Peyer's patch (tissue), 4 donors: ENCODE results near the gene DAND5. TPM values are rescaled to one million over a fixed set of nuclear protein-coding genes. Genes with fewer than 3 reads are reported as not detected.

Experiments used
- DNase-seq, 3 donors: peaks; one replicate each; pipeline ENCODE4 v3.0.0-alpha.2; 2017 to 2019
- H3K27ac ChIP-seq, 4 donors: fragments of 200-600 bp; sonication (generic); one replicate each; pipeline ENCODE4 v1.5.1; 2016 to 2019
- H3K27me3 ChIP-seq, 2 donors: fragments of 200-600 bp; sonication (generic); one replicate each; pipeline ENCODE4 v1.5.1; 2019
- H3K36me3 ChIP-seq, 3 donors: fragments of 200-600 bp; sonication (generic); one replicate each; pipeline ENCODE4 v1.5.1; 2016 to 2019
- H3K4me1 ChIP-seq, 4 donors: fragments of 200-600 bp; sonication (generic); one replicate each; pipeline ENCODE4 v1.5.1; 2016 to 2019
- H3K4me3 ChIP-seq, 4 donors: fragments of 200-600 bp; sonication (generic); 1 replicate in 3 of 4; 2 replicates in 1 of 4; pipeline ENCODE4 v1.5.1; 2016 to 2019; ENCODE audit warnings: mild to moderate bottlenecking in 1 of 4
- H3K9me3 ChIP-seq, 4 donors: fragments of 200-600 bp; sonication (generic); one replicate each; pipeline ENCODE4 v1.5.1; 2016 to 2019; ENCODE audit warnings: mild to moderate bottlenecking in 1 of 4
- CTCF ChIP-seq, 6 experiments: fragments of 450-650 bp in 4 of 6; fragments of 200-600 bp in 2 of 6; sonication (generic) in 1 of 6; IDR thresholded peaks; one replicate each; pipeline ENCODE4 v1.5.1; 2017 to 2019; ENCODE audit warnings: antibody characterized with exemption in 6 of 6, mild to moderate bottlenecking in 3 of 6, moderate library complexity in 1 of 6
- POLR2A ChIP-seq, 2 donors: fragments of 450-650 bp; IDR thresholded peaks; one replicate each; pipeline ENCODE4 v1.5.1; 2017; ENCODE audit warnings: antibody characterized with exemption in 2 of 2, mild to moderate bottlenecking in 2 of 2, moderate library complexity in 2 of 2
- total RNA-seq, 4 donors: library from RNA; depleted of rRNA; stranded (reverse); fragments of >200 nt; gene quantifications; one replicate each; pipeline ENCODE4 v1.1.0, GENCODE V29; 2016

DAND5 gene
- total RNA-seq, 4 donors from 2014 or later = 2.1 TPM; not detected in 3

DNA sequence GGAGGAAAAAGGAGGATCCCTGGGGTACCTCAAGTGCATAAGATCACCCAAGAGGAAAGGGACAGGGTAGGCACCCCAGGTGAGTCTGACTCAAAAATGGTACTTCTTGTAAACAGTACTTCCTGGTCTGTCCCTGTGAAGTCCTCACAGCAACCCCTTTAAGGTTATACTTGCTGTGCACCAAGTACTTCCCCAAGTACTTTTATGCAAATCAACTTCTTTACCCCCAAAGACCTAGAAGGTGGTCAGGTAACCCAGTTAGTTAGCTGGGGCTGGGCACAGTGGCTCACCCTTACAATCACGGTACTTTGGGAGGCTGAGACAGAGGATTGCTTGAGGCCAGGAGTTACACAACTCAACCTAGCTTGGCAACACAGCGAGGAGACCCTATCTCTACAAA is 28.5 kb upstream of the DAND5 start:
- Histone ChIP-seq H3K36me3 (peaks cover 0 to 50% (median 0%) of the 10 kb centered on the region in 3 donors), H3K9me3 (no peaks in the 10 kb centered on the region), H3K27ac (peak overlapping the region in 2 of 4 donors; percentile 43 to 97), H3K4me3 (peak overlapping the region in 2 of 4 donors; percentile 80 to 81), H3K27me3 (no peaks in the 10 kb centered on the region), H3K4me1 (peaks cover 0 to 51% (median 20%) of the 10 kb centered on the region in 4 donors)
- no peak for DNase-seq
- TF ChIP-seq CTCF (IDR thresholded peaks at IDR 0.05) (no peak), POLR2A (IDR thresholded peaks at IDR 0.05) (no peak)

GRCh38 chr19:12943437-12944044 is 25.8 kb upstream of the DAND5 start:
- Histone ChIP-seq H3K27me3 (no peaks in the 10 kb centered on the region), H3K36me3 (peaks cover 0 to 60% (median 0%) of the 10 kb centered on the region in 3 donors), H3K27ac (peak overlapping the region in 1 of 4 donors; percentile 25), H3K9me3 (no peaks in the 10 kb centered on the region), H3K4me1 (peaks cover 0 to 57% (median 18%) of the 10 kb centered on the region in 4 donors), H3K4me3 (no peak overlapping the region)
- DNase-seq = no peak
- no peak for TF ChIP-seq CTCF (IDR thresholded peaks at IDR 0.05)
- TF ChIP-seq POLR2A (IDR thresholded peaks at IDR 0.05) = no peak

GRCh38 chr19:12944104-12944674 is 25.2 kb upstream of the DAND5 start:
- Histone ChIP-seq H3K9me3 (no peaks in the 10 kb centered on the region), H3K36me3 (peaks cover 0 to 67% (median 0%) of the 10 kb centered on the region in 3 donors), H3K4me3 (no peak overlapping the region), H3K27ac (peak overlapping the region in 3 of 4 donors; percentile 93 to 97 (median 94)), H3K4me1 (peaks cover 0 to 57% (median 18%) of the 10 kb centered on the region in 4 donors), H3K27me3 (no peaks in the 10 kb centered on the region)
- no peak for TF ChIP-seq POLR2A (IDR thresholded peaks at IDR 0.05)
- TF ChIP-seq CTCF (IDR thresholded peaks at IDR 0.05) = no peak
- DNase-seq = no peak

DNA sequence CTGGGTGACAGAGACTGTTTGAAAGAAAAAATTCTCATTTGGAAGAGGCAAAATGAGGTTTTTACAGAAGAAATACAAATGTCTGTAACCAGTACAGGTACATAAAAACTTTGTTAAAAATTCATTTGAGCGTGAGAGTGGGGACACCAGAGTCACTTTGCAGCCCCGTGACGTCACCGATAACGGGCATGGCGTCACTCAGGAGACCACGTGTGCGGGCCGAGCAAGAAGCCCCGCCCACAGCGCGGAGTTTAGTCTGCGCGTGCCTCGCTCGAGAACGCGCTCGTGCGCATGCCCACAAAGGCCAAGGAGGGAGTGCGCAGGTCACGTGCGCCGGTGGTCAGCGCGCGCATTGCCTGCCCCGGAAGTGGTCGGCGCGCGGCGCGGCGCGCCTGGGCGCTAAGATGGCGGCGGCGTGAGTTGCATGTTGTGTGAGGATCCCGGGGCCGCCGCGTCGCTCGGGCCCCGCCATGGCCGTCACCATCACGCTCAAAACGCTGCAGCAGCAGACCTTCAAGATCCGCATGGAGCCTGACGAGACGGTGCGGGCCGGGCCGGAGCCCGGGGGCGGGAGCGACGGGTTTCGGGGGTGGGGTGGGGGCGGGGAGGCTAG is 23.8 kb upstream of the DAND5 start, which contains the start of gene RAD23A:
TSS of gene RAD23A (plus strand) at position 384 of the 613 bp plus-strand sequence. CDS start at position 471, 87 bp downstream.
- TF ChIP-seq CTCF (IDR thresholded peaks at IDR 0.05) (peak in 2 of 6 experiments; percentile 23 to 30), POLR2A (IDR thresholded peaks at IDR 0.05) (peak; percentile 71 to 80)
- H3K4me1 ChIP-seq = peaks cover 0 to 45% (median 7%) of the 10 kb centered on the region in 4 donors
- peaks cover 0 to 73% (median 0%) of the 10 kb centered on the region in 3 donors for H3K36me3 ChIP-seq
- H3K27ac ChIP-seq = peak within 1 kb of the TSS; percentile 93 to 97 (median 96)
- H3K9me3 ChIP-seq = no peaks in the 10 kb centered on the region
- no peaks in the 10 kb centered on the region for H3K27me3 ChIP-seq
- DNase-seq = peak; percentile 98 to 99 (median 99)
- H3K4me3 ChIP-seq = peak within 1 kb of the TSS; percentile 74 to 96 (median 83)

- Histone ChIP-seq H3K4me1 (peaks cover 0 to 39% (median 4%) of the 10 kb centered on the region in 4 donors), H3K27ac (peak overlapping the region; percentile 93 to 97 (median 96)), H3K27me3 (no peaks in the 10 kb centered on the region), H3K9me3 (no peaks in the 10 kb centered on the region), H3K4me3 (peak overlapping the region; percentile 74 to 96 (median 83)), H3K36me3 (peaks cover 0 to 73% (median 0%) of the 10 kb centered on the region in 3 donors)
- TF ChIP-seq POLR2A (IDR thresholded peaks at IDR 0.05) = no peak
- no peak for TF ChIP-seq CTCF (IDR thresholded peaks at IDR 0.05)
- peak in 2 of 3 donors; percentile 73 to 80 for DNase-seq
These were observed 23.2 kb upstream of the DAND5 start for GRCh38 chr19:12946092-12946721.
